GM12892 (cell line): ENCODE data around the gene EVL.

Experiments
- POLR2A ChIP-seq: IDR thresholded peaks from 2 replicates; pipeline ENCODE4 v1.6.1; 2011; ENCODE audit warnings: low read depth, low read length, control low read depth
- POLR2AphosphoS5 ChIP-seq: IDR thresholded peaks from 2 replicates; pipeline ENCODE4 v1.6.1; 2011; ENCODE audit warnings: low read depth, low read length, control low read depth
- TAF1 ChIP-seq: IDR thresholded peaks from 2 replicates; pipeline ENCODE4 v1.6.1; 2011; ENCODE audit warnings: low read depth, mild to moderate bottlenecking, control low read depth, low read length, borderline replicate concordance

DNA sequence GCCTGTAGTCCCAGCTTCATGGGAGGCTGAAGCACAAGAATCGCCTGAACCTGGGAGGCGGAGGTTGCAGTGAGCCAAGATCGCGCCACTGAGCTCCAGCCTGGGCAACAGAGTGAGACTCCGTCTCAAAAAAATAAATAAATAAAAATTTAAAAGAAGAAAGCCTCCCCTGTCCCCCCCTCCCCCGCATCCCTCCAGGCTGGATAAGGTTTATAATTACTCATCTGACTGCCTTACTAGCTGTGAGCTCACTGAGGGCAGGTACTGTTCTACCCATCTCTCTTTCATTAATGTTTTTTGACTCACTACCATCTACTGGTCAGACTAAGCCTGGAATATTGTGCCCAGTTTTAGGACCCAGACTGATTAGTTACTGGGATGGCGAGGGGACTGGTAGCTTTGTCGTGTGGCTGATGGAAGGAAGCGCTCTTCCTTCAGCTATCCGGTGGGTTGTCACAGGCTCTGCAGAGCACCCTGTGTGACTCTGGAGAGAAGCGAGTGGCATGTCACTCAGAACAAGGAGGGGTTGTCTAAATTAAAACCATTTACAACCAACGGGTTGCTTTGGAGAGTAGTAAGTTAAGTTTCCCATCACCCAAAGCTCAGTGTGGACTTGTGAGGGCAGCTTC is 16.9 kb downstream of the EVL start:
- TF ChIP-seq POLR2AphosphoS5 (no peak), POLR2A (no peak), TAF1 (no peak)
